Breast epithelium (tissue), 3 donors: ENCODE results near the gene TBRG4.

Source experiments
- POLR2A ChIP-seq: fragments of 450-650 bp; IDR thresholded peaks from one replicate; pipeline ENCODE4 v1.6.1; 2016; ENCODE audit warnings: antibody characterized with exemption, mild to moderate bottlenecking, moderate library complexity
- POLR2AphosphoS5 ChIP-seq, 3 donors: sonication (generic); formaldehyde crosslinking; IDR thresholded peaks; one replicate each; pipeline ENCODE4 v1.6.1; 2017; ENCODE audit warnings: antibody characterized with exemption in 3 of 3
- TF ChIP-seq, protein P1 (sequence below), 3 donors: fragments of 450-650 bp; IDR thresholded peaks; one replicate each; pipeline ENCODE4 v1.5.1; 2016 to 2017; ENCODE audit warnings: antibody characterized with exemption in 3 of 3, mild to moderate bottlenecking in 3 of 3, moderate library complexity in 3 of 3

GRCh38 chr7:45151967-45152366 is 40.5 kb upstream of the TBRG4 start:
- TF ChIP-seq, protein P1, sequence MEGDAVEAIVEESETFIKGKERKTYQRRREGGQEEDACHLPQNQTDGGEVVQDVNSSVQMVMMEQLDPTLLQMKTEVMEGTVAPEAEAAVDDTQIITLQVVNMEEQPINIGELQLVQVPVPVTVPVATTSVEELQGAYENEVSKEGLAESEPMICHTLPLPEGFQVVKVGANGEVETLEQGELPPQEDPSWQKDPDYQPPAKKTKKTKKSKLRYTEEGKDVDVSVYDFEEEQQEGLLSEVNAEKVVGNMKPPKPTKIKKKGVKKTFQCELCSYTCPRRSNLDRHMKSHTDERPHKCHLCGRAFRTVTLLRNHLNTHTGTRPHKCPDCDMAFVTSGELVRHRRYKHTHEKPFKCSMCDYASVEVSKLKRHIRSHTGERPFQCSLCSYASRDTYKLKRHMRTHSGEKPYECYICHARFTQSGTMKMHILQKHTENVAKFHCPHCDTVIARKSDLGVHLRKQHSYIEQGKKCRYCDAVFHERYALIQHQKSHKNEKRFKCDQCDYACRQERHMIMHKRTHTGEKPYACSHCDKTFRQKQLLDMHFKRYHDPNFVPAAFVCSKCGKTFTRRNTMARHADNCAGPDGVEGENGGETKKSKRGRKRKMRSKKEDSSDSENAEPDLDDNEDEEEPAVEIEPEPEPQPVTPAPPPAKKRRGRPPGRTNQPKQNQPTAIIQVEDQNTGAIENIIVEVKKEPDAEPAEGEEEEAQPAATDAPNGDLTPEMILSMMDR (IDR thresholded peaks at IDR 0.05), result no peak
- TF ChIP-seq POLR2AphosphoS5 (IDR thresholded peaks at IDR 0.05) (no peak), POLR2A (no peak)
